A549 (cell line): ENCODE data around the gene CLSTN2.

Source experiments
- CBX8 ChIP-seq: fragments of 200-600 bp; sonication (generic); IDR thresholded peaks from 2 replicates; pipeline ENCODE4 v1.6.1; 2016
- CTCF ChIP-seq: fragments of >200 bp; sonication (Bioruptor Twin); formaldehyde crosslinking; IDR thresholded peaks from 3 replicates; pipeline ENCODE4 v1.5.1; 2016
- FOSL2 ChIP-seq, 2 experiments: fragments of 450-650 bp in 1 of 2; fragments of >200 bp in 1 of 2; sonication (Bioruptor Twin) in 1 of 2; formaldehyde crosslinking; IDR thresholded peaks; 2 replicates each; pipeline versions ENCODE4 v1.5.0 to v1.6.1; 2016 to 2020; ENCODE audit warnings: mild to moderate bottlenecking in 1 of 2, moderate library complexity in 1 of 2
- HMGXB4 ChIP-seq: fragments of 250-450 bp; sonication (Bioruptor Pico); IDR thresholded peaks from 2 replicates; pipeline ENCODE4 v1.5.0; 2021; ENCODE audit warnings: mild to moderate bottlenecking, moderate library complexity, borderline replicate concordance
- MAFK ChIP-seq: fragments of 450-650 bp; IDR thresholded peaks from 2 replicates; pipeline ENCODE4 v1.6.1; 2014; ENCODE audit not compliant: partially characterized antibody
- POLR2A ChIP-seq: IDR thresholded peaks from 2 replicates; pipeline ENCODE4 v1.6.1; 2012; ENCODE audit warnings: mild to moderate bottlenecking, low read length
- RAD21 ChIP-seq, 2 experiments: fragments of >200 bp in 1 of 2; sonication (Bioruptor Twin) in 1 of 2; formaldehyde crosslinking in 1 of 2; IDR thresholded peaks in 1 of 2; conservative IDR thresholded peaks in 1 of 2; 2 replicates in 1 of 2; 3 replicates in 1 of 2; pipeline ENCODE4 v1.6.1; 2012 to 2018; ENCODE audit warnings: inconsistent platforms in 1 of 2
- RNF2 ChIP-seq: fragments of 200-600 bp; sonication (generic); IDR thresholded peaks from 2 replicates; pipeline ENCODE4 v1.6.1; 2016; ENCODE audit warnings: low read depth, mild to moderate bottlenecking, antibody characterized with exemption, moderate library complexity, borderline replicate concordance
- SREBF2 ChIP-seq: fragments of 450-650 bp; IDR thresholded peaks from 2 replicates; pipeline ENCODE4 v1.6.1; 2014; ENCODE audit warnings: mild to moderate bottlenecking, moderate library complexity

- TF ChIP-seq CTCF (no peak), FOSL2 (IDR thresholded peaks at IDR 0.05) (no peak), FOSL2 (CRISPR knock-in tag; IDR thresholded peaks at IDR 0.05) (no peak), CBX8 (no peak), POLR2A (no peak), MAFK (no peak), RAD21 (conservative IDR thresholded peaks at IDR 0.05 in 1 of 2, IDR thresholded peaks at IDR 0.05 in 1 of 2) (no peak), RNF2 (no peak), SREBF2 (no peak), HMGXB4 (CRISPR knock-in tag) (no peak)
Measured at GRCh38 chr3:140363801-140364200, 428.8 kb downstream of the CLSTN2 start.
